ENCODE measurements around the gene ZKSCAN8.

DNA sequence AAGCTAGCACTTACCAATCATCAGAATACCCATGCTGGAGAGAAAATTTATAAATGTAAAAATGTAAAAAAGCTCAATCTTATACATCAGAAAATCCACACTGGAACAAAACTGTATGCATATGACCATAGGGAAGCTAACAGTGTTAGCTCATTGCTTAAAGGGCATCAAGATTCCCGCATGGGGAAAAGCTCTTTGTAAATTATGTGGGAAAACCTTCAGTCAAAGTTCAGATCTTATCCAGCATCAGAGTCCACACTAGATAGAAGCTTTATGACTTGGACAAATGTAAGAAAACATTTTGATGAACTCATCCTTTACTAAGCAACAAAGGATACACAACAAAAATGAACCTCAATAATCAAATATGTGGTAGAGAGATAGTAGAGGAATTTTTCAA is 34.7 kb downstream of the ZKSCAN8 start:
- TF ChIP-seq PBX3 (IDR thresholded peaks at IDR 0.05) (no peak), PHF8 (IDR thresholded peaks at IDR 0.05; ENCODE audit: borderline replicate concordance, low read depth) (no peak), CTCF (IDR thresholded peaks at IDR 0.05) (no peak), RFX5 (IDR thresholded peaks at IDR 0.05) (no peak), MYC (IDR thresholded peaks at IDR 0.05; ENCODE audit: borderline replicate concordance, low read length) (no peak), EHMT2 (IDR thresholded peaks at IDR 0.05; ENCODE audit: low read depth) (no peak), JUNB (IDR thresholded peaks at IDR 0.05) (no peak), JUN (IDR thresholded peaks at IDR 0.05) (no peak), POLR2A (IDR thresholded peaks at IDR 0.05; ENCODE audit: low read length) (no peak), NFE2L2 (conservative IDR thresholded peaks at IDR 0.05; ENCODE audit: low read length) (no peak), MAFK (IDR thresholded peaks at IDR 0.05; ENCODE audit: partially characterized antibody) (no peak)
- TF ChIP-seq, protein P1, sequence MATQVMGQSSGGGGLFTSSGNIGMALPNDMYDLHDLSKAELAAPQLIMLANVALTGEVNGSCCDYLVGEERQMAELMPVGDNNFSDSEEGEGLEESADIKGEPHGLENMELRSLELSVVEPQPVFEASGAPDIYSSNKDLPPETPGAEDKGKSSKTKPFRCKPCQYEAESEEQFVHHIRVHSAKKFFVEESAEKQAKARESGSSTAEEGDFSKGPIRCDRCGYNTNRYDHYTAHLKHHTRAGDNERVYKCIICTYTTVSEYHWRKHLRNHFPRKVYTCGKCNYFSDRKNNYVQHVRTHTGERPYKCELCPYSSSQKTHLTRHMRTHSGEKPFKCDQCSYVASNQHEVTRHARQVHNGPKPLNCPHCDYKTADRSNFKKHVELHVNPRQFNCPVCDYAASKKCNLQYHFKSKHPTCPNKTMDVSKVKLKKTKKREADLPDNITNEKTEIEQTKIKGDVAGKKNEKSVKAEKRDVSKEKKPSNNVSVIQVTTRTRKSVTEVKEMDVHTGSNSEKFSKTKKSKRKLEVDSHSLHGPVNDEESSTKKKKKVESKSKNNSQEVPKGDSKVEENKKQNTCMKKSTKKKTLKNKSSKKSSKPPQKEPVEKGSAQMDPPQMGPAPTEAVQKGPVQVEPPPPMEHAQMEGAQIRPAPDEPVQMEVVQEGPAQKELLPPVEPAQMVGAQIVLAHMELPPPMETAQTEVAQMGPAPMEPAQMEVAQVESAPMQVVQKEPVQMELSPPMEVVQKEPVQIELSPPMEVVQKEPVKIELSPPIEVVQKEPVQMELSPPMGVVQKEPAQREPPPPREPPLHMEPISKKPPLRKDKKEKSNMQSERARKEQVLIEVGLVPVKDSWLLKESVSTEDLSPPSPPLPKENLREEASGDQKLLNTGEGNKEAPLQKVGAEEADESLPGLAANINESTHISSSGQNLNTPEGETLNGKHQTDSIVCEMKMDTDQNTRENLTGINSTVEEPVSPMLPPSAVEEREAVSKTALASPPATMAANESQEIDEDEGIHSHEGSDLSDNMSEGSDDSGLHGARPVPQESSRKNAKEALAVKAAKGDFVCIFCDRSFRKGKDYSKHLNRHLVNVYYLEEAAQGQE (IDR thresholded peaks at IDR 0.05): no peak
- TF ChIP-seq, protein P2, sequence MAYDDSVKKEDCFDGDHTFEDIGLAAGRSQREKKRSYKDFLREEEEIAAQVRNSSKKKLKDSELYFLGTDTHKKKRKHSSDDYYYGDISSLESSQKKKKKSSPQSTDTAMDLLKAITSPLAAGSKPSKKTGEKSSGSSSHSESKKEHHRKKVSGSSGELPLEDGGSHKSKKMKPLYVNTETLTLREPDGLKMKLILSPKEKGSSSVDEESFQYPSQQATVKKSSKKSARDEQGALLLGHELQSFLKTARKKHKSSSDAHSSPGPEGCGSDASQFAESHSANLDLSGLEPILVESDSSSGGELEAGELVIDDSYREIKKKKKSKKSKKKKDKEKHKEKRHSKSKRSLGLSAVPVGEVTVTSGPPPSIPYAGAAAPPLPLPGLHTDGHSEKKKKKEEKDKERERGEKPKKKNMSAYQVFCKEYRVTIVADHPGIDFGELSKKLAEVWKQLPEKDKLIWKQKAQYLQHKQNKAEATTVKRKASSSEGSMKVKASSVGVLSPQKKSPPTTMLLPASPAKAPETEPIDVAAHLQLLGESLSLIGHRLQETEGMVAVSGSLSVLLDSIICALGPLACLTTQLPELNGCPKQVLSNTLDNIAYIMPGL (CRISPR knock-in tag; IDR thresholded peaks at IDR 0.05; ENCODE audit: borderline replicate concordance): no peak

Data from A549 (cell line).